ENCODE results near the gene MYO1E.
"Not testable (repeated sequence)": the region's sequence is repeated elsewhere in the genome, so short reads cannot be mapped to it uniquely, and the experiment has no call there.

Gene MYO1E

DNA sequence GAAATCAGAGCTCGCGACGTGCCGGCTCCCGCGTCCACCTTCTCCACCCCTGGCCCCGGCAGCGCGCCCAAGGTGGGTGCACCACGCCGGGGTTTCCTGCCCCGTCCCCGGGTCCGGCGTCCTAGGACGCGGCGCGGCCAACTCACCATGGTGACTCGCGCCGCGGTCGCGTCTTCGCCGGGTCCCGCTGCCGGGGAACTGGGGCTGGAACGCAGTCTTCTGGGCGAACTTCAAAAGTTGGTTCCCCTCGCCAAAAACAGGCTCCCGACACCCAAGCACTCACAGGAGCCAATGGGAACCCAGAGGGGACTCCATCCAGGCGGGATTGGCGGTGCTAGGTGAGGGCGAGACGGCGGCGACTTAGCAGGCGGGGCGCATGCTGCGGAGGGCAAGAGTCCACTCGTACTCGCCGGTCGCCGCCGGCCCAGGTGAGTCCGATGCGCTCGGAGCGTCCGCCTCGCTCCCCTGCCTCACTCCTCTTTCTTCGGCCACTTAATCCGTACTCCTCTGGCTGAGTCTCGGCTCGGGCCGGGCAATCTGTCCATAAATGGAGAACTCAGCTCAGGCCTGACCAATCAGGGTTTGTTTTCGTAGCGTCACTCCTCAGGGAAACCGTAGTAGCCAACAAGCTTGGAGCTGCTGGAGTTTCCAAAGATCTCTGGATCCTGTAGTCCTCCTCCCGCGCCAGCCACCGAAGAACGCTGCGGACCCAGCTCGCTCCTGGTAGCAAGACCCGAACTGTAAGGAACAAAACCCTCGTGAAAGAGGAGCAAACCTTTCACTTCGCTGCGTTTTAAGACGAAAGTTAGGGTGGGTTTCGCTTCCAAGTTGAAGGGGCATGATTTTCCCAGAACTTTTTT lies at the start of gene MYO1E:
TSS of gene MYO1E (minus strand) at position 520 of the 860 bp plus-strand sequence. CDS start at position 149, 371 bp downstream.
- DNase-seq (ENCODE audit: low read depth): peak; percentile 22

DNA sequence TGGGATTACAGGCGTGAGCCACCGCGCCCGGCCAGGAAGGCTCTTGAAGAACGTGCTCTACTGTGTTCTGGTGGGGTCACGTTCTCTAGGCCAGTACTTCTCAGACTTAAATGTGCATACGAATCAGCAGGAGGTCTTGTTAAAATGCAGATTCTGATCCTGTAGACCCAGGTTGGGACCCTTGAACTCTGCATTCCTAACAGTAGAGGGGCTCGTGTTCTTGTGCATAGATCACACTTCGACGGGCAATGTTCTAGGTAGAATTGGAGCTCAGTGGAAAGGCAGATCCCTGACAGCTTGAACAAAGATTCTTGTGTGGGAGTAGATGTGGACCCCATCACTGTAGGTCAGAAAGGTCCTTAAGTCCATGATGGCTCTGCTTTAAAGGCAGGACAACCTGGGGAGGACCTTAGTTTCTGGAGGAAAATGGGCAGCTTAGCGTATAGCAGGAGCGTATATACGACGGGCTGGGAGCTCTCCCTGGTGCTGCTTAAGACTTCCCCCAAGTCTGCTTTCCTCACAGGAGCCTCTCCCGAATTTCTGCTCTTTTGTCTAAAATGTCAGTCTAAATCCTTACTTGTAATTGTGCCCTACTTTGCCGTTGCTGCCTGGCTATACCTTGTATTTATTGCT lies 48.4 kb upstream of the MYO1E start:
- DNase-seq (ENCODE audit: low read depth): no peak

DNA sequence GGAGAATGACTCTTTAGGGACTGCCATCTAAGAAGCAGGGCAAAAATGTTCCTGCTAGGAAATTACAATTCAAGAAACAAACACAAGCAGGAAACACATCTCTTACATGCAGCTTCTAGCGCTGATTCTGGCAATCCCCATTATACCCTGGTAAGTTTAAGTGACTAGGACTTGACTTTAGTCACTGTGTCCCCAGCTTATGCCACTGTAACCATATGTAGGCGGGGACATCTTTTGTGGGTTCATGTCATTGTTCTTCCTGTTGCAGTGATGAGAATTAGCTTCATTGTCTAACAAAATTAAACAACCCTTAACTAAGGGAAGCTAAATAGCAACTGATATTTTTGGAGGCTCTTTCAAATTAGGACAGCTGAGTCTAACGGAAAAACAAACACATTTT lies 47.4 kb upstream of the MYO1E start:
- no peak for DNase-seq (ENCODE audit: low read depth)

DNA sequence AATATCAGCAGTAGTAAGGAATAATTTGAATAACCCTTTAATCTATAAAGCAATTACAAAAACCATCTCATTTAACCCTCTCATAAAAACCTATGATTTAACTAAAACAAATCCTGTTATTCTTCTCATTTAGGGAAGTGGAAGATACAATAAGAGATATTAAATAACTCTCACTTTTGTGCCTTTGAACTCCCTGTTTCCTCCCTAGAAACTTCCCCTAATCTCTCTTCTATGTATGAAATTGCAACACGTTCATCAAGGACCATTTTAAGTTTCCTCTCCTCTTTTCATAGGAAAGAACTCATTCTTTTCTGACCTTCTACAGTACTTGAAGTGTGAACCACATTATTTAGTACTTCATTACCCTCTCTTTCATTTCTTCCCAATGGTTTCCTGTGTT lies 46.5 kb upstream of the MYO1E start:
- DNase-seq (ENCODE audit: low read depth): no peak

DNA sequence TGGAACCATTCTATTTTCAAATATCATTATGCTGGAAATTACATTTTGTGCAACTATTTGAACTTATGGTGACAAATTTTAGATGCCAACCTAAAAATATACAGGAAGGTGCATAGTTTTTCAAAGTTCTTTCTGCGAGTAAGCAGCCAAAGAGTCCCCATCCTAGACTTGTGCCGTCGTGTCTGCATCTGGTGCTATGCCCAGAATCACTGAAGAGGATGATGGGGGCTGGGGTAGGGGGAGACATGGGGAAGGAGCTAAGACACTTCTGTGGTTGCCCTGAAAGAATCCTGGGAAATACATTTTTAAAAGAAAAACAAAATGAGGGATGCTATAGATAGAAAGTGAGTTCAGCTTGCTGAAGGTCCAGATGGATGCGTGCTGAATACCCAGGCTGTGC lies 44.1 kb upstream of the MYO1E start:
- no peak for DNase-seq (ENCODE audit: low read depth)

DNA sequence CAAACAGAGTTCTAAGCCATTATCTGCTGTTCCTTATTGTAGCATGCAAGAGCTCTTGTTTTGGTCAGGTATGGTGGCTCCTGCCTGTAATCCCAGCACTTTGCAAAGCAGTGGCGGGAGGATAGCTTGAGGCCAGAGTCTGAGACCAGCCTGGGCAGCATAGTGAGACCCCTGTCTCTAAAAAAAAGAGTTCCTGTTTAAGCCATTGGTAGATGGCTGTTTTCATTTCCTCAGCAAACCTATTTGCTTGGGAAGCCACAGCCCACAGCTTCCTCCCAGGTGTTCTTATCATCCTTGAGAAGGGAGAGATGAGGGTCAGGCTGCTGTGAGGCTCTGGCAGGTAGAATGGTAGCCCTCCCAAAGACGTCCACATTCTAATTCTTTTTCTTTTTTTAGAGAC lies 40.9 kb upstream of the MYO1E start:
- no peak for DNase-seq (ENCODE audit: low read depth)

DNA sequence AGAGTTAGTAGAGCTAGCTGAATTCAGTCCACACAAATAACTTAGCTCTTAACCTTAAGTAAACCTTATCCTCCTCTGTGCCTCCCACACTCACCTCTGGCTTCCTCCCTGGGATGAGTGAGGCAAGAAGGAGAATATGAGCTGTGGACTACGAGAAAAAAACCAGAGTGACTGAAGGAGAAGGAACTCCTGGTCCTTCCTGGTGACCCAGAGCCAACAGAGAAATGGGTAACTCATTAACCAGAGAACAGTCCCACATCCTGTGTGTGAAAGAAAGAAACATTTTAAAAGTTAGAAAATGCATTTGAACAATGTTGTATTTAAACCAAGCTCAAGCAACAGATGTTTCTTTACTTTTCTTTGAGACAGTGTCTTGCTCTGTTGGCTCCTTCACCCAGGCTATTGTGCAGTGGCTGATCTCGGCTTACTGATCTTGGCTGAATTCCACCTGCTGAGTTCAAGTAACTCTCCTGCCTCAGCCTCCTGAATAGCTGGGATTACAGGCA lies 37.8 kb upstream of the MYO1E start:
- DNase-seq (ENCODE audit: low read depth): no peak

DNA sequence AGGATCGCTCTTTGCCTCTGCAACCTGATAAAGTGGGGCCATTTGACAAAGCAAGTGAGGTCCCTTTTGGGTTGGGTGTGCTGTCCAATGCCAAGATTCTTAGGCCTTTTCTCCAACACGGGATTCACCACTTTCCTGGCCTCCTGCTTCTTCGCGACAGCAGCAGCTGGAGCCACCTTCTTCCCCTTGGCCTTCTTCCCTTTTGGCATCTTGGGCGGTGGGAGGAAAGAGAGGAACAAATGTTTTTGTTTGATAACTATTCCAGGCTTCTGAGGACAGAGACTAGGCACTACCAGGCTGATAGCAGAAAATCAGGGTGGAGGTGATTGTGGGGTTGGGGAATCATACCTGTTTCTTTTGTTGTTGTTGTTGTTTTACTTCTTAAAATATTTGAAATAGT lies 35.3 kb upstream of the MYO1E start:
- no peak for DNase-seq (ENCODE audit: low read depth)

DNA sequence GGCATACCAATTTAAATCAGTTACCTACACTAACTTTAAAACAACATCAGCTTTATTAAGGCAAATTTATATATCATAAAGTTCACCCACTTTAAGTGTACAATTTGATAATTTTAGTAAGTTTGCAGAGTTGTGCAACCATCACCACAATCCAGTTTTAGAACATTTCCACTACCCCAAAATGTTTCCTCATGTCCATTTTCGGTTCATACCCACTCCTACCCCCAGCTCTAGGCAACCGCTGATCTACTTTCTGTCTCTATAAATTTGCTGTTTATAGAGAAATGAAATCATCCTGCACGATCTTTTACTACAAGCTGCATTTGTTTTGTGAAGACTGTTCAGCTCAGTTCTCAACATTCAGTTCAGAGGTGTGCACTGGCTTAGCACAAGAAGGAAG lies 33.8 kb upstream of the MYO1E start:
- DNase-seq (ENCODE audit: low read depth): no peak

DNA sequence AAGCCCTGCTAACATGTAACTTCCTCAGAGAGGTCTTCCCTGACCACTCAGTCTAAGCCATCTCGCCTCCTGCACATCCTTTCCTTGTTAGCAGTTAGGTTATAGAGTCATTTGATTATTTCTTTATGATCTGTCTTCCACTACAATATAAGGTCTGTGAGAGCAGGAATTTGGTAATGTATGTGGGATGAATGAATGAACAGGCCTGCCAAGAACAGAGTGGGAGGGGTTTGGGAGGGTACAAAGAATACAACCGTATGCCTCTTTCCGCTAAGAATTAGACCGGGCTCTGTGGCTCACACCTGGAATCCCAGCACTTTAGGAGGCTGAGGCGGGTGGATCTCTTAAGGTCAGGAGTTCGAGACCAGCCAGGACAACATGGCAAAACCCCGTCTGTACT lies 32.4 kb upstream of the MYO1E start:
- DNase-seq (ENCODE audit: low read depth): no peak

DNA sequence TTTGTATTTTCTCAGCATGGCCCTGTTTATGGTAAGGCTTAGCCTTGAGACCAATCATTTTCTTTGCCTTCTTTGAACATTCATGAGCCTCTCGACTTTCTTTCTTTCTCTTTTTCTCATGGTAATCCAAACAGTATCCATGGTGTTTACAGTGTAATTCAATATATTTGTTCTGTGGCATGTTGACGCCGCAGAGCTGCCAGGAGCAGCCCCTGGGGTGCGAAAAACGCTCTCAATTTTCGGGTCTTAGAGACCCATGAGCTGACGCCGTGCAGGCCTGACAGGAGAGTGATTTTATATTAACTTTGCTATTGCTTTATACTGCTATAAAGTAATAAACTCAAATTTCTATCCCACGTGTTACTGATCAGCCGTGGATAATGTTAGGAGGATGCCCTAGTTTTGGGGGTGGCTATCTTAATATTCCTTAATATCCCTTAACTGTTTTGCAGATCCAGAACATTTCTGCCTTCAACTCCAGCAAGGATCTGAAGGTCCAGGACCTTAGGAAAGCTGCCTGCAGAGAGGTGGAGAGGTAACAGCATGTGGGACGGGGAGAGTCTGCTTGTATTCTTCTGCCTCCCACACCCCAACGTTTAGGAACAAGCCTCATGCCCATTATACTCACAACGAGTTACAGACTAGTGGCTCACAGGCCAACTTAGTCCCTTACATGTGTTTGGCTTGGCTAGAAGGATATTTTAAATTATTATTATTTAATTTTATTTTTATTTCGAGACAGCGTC lies 29.3 kb upstream of the MYO1E start:
- DNase-seq (ENCODE audit: low read depth): no peak

DNA sequence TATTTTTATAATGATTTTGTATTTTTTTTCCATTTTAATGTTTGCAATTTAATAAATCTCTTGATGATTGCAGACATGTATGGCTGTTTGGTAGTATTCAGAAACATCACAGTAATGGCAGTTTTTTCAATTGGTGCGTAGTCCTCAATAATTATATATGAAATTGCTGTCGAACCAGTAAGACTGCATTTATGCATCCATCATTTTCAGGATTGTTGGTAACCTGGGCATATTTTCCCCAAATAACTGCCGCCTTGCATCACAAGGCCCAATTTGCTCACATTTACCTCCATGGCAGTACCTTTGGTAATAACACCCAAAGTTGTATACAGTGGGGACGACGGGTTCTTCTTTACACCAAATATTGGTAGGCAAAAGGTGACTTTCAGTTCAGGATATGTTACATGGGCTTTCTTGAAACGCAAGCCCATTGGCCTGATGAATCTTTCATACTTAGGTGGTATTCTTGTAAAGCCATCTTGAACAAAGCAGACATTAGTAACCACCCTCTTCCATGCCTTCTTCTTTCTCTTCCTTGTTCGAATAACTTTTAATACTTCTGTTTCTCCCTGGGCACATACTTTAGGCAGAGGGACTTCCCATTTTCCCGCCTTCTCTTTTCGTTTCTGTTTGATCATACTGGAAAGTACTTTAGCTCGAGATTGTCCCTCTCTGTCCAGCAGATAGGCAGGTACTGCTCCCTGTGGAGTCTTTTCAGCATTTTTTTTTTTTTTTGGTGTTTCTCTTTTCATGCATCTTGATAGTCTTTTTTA lies 28.6 kb upstream of the MYO1E start:
- DNase-seq (ENCODE audit: low read depth): not testable (repeated sequence)

DNA sequence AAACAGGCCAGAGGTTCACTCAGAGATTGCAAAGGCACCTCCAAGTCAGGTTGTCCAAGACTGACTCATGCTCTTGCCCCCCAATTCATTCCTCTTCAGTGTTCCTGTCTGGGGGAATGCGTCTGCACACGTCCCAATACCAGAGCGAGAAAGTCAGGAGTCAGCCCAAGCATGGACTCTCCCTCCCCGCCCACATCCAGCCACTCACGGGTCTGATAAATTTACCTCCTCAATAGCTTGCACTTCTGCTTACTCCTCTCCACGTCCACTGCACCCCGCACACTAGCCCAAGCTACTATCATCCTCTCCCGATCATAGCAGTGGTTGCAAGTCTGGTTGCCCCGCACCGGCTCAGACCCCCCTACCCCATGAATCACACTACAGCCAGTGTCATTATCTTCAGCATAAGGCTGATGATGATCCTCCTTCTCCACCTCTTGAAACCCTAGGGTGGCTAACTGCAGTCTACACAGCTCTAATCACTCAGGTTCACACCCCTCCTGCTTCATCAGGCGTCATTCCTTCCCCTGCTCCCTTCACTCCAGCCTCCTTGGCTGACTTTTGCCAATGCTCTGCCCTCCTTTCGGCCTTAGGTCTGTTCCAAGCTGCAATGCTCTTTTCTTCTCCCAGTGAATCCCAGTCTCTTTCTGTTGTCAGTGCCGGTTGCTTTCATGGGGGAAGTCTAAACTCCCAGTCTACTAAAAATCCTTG lies 27.6 kb upstream of the MYO1E start:
- no peak for DNase-seq (ENCODE audit: low read depth)

DNA sequence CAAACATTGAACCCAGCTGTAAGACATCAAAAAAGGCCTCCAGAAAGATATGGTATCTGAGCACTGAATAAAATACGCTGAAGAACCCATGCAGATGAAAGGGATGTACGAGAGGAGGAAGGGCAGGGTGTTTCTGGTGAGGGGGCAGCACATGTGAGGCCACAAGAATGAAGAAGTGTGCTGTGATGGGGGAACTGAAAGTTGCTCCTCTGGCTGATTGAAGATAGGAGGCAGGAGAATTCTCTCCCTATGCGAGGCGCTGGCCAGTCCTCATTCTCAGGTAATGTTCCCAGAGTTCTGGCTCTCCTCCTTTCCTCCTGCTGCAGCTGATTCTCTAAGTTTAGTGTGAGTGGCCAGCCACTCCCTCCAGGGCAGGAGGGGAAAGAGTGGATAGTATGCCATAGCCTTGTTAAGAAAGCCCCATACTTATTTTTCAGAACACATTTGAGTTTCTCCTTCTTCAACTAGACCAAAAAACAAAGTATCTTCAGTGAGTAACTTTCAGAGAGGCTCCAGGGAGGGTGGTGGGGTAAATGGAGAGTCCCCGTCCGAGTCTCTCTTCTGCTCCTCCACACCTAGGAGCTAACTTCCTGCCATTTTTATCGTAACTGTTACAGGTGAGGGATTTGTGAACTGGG lies 26.9 kb upstream of the MYO1E start:
- DNase-seq (ENCODE audit: low read depth): no peak

DNA sequence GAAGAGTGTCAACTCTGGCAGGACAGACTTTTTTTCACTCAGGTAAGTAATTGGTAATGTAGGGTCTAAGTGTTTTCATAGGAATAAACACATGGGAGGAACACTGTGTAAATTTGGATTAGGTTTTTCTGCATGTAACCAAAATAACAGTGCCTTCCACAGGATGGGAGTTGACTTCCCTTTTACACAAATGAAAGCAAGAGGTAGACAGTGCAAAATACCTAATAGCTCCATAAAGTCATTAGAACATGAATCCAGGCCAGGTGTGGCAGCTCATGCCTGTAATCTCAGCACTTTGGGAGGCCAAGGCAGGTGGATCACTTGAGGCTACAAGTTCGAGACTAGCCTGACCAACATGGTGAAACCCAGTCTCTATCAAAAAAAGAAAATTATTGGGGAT lies 25.5 kb upstream of the MYO1E start:
- no peak for DNase-seq (ENCODE audit: low read depth)

DNA sequence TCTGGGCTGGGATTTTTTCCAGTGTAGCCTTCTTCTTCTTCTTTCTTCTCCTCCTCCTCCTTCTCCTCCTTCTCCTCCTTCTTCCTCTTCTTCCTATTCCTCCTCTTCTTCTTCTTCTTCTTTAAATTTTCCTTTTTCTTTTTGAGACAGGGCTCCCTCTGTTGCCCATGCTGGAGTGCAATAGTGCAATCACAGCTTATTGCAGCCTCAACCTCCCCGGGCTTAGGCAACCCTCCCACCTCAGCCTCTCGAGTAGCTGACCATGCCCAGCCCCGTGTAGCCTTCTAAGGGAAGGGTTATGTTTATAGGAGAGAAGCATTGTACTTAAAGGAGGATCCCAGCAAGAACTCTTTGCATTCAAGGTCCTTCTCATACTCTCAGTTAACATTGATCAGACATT lies 24.0 kb upstream of the MYO1E start:
- no peak for DNase-seq (ENCODE audit: low read depth)

DNA sequence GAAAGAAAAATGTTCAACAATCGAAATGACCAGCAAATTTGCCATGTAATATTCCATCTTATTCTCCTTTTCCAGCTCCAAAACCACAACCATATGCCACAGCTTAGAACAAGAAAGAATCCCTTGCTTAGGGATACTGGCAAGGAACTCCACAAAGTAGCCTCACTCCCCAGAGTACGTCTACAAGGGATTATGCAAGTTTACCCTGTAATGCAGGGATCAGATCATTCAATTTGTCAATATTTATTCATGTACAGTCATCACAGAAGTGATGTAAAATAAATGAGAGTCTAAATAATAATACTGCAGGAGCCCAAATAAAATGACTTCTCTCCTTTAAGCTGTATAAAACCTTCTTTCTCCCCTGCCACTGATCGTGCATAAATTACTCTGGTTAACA lies 23.5 kb upstream of the MYO1E start:
- no peak for DNase-seq (ENCODE audit: low read depth)

DNA sequence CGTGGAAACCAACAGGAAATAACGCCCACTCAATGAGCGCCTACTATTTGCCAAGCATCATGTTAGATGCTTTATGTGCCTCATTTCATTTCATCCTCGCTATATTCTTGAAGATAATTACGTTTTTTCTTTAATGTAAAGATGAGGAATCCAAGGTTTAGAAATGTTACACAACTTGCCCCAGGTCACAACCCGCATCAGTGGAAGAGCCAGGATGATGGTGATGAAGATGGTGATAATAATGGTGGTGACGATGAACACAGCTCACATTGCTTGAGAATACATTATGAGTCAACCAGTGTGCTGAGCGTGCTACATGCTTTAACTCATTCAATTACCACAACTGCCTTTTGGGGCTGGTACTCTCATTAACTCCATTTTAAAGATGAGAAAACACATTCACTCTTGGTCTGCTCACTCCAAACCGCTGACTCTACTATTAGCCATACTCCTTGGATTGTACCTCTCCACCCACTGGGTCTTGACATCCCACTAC lies 21.5 kb upstream of the MYO1E start:
- DNase-seq (ENCODE audit: low read depth): no peak

DNA sequence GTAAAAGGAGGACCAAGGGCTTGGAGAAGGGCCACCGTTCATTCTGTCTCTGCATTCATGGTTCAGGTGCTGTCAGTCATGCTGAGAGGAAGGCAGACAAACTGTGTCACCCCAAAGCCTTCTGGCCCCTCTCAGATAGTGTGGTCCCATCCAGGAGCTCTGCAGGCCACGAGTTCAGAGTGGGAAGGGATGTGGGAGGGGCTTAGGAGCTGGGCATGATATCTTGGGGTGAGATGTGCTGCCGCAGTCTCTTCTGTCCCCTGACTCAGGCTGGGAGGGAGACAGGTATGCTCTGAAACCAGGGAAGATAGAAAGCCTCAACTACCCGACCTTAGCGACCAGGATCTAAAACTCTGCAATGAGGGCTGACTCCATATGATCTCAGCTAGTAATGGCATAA lies 19.6 kb upstream of the MYO1E start:
- no peak for DNase-seq (ENCODE audit: low read depth)

DNA sequence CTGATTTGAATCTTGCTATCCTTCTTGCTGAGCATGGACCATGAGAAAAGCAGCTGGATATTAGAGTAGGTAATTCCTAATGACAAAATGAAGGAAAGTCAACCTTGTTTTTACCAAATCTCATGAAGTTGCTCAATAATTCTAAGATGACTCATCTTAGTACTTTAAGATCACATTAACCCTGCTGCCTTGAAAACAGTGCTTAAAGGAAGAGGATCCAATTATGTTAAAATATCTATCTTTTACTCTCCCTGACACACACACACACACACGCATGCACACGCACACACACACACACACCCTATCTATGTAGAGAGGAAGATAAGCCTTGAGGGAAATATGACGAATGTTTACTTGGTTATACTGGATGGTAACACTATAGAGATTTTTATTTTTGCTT lies 16.0 kb upstream of the MYO1E start:
- DNase-seq (ENCODE audit: low read depth): no peak

All from activated T-cell treated with anti-CD3 and anti-CD28 coated beads for 48 hours (primary cell).